IMR-90 (cell line): Measurements from ENCODE around the gene NEURL1. TPM values are rescaled to one million over a fixed set of nuclear protein-coding genes. Genes with fewer than 3 reads are reported as not detected.

ENCODE experiments used
- ATAC-seq: fragments of 200-7000 bp; cut with Tn5 transposase; 2 replicates; pipeline ENCODE4 v1.9.1; 2020; ENCODE audit warnings: low read depth, mild to moderate bottlenecking, moderate library complexity
- BruUV-seq: library from RNA; stranded (reverse); fragments of 400-500 nt; replicated peaks from 2 replicates; lab custom pipeline; 2021; lab: Mats Ljungman, UMichigan
- CTCF ChIA-PET: fragments of 300-600 bp; formaldehyde crosslinking; extraction: SDS; loops from one replicate; lab custom pipeline; 2021; ENCODE audit warnings: antibody characterized with exemption; lab: Yijun Ruan, JAX
- POLR2A ChIA-PET: fragments of 300-600 bp; sonication (Branson Sonifier 250); formaldehyde crosslinking; loops from one replicate; lab custom pipeline; 2022; ENCODE audit warnings: antibody characterized with exemption; ENCODE audit not compliant: unreplicated experiment; lab: Charles Lee
- DNase-seq: peaks from one replicate; pipeline ENCODE4 v3.0.0; 2013
- H2AFZ ChIP-seq: replicated peaks from 2 replicates; pipeline ENCODE3; 2013; ENCODE audit warnings: low read length, mild to moderate bottlenecking; ENCODE audit not compliant: poor library complexity
- H2AK5ac ChIP-seq: 2 replicates; pipeline ENCODE4 v1.6.1; 2013; ENCODE audit warnings: low read depth, low read length, inconsistent platforms
- H2AK9ac ChIP-seq: replicated peaks from 2 replicates; pipeline ENCODE3; 2013; ENCODE audit warnings: mild to moderate bottlenecking, low read depth, low read length, moderate library complexity; ENCODE audit not compliant: poor library complexity
- H2BK120ac ChIP-seq: 2 replicates; pipeline ENCODE4 v1.6.1; 2013; ENCODE audit warnings: low read depth, low read length, inconsistent platforms
- H2BK15ac ChIP-seq: 3 replicates; pipeline ENCODE4 v1.6.1; 2013; ENCODE audit warnings: low read depth, low read length, inconsistent platforms
- H2BK20ac ChIP-seq: 2 replicates; pipeline ENCODE4 v1.6.1; 2013; ENCODE audit warnings: low read depth, mild to moderate bottlenecking, inconsistent platforms, low read length, moderate library complexity
- H2BK5ac ChIP-seq: 2 replicates; pipeline ENCODE4 v1.6.1; 2013; ENCODE audit warnings: mild to moderate bottlenecking, low read depth, low read length, inconsistent platforms; ENCODE audit not compliant: poor library complexity, severe bottlenecking
- H3K14ac ChIP-seq: replicated peaks from 2 replicates; pipeline ENCODE4 v1.6.1; 2013; ENCODE audit warnings: low read depth, low read length, inconsistent platforms
- H3K18ac ChIP-seq: 2 replicates; pipeline ENCODE4 v1.6.1; 2013; ENCODE audit warnings: low read depth, low read length, control low read depth
- H3K23ac ChIP-seq: 2 replicates; pipeline ENCODE4 v1.6.1; 2013; ENCODE audit warnings: low read depth, low read length, inconsistent platforms
- H3K27ac ChIP-seq: 2 replicates; pipeline ENCODE4 v1.5.1; 2013; ENCODE audit warnings: mild to moderate bottlenecking, control low read depth, low read length; ENCODE audit not compliant: insufficient read depth
- H3K27me3 ChIP-seq: 2 replicates; pipeline ENCODE4 v1.6.1; 2013; ENCODE audit warnings: low read length; ENCODE audit not compliant: control insufficient read depth, insufficient read depth
- H3K36me3 ChIP-seq: 2 replicates; pipeline ENCODE4 v1.6.1; 2013; ENCODE audit warnings: low read length, mixed read lengths; ENCODE audit not compliant: control insufficient read depth, insufficient read depth
- H3K4ac ChIP-seq: 2 replicates; pipeline ENCODE4 v1.6.1; 2013; ENCODE audit warnings: low read depth, low read length, inconsistent platforms
- H3K4me1 ChIP-seq: 2 replicates; pipeline ENCODE4 v1.6.1; 2013; ENCODE audit warnings: low read length, mixed read lengths; ENCODE audit not compliant: control insufficient read depth, insufficient read depth
- H3K4me2 ChIP-seq: 2 replicates; pipeline ENCODE4 v1.6.1; 2013; ENCODE audit warnings: low read depth, mild to moderate bottlenecking, control low read depth, low read length, moderate library complexity
- H3K4me3 ChIP-seq: 2 replicates; pipeline ENCODE4 v1.5.1; 2013; ENCODE audit warnings: low read depth, mild to moderate bottlenecking, control low read depth, low read length, moderate library complexity; ENCODE audit not compliant: insufficient read depth
- H3K56ac ChIP-seq: 2 replicates; pipeline ENCODE4 v1.6.1; 2013; ENCODE audit warnings: low read length, inconsistent platforms; ENCODE audit not compliant: insufficient read depth; ENCODE audit errors: extremely low read depth
- H3K79me1 ChIP-seq, 2 experiments: 2 replicates each; pipeline ENCODE4 v1.6.1; 2013; ENCODE audit warnings: low read length in 2 of 2, inconsistent platforms in 1 of 2, low read depth in 1 of 2
- H3K9ac ChIP-seq: 2 replicates; pipeline ENCODE4 v1.6.1; 2013; ENCODE audit warnings: low read depth, low read length, control low read depth
- H3K9me1 ChIP-seq: 2 replicates; pipeline ENCODE4 v1.6.1; 2013; ENCODE audit warnings: low read length, inconsistent platforms; ENCODE audit not compliant: insufficient read depth
- H3K9me3 ChIP-seq: 2 replicates; pipeline ENCODE4 v1.6.1; 2013; ENCODE audit warnings: low read length; ENCODE audit not compliant: control insufficient read depth, insufficient read depth
- H4K20me1 ChIP-seq: 2 replicates; pipeline ENCODE4 v1.6.1; 2013; ENCODE audit warnings: low read length, inconsistent platforms; ENCODE audit not compliant: insufficient read depth
- H4K5ac ChIP-seq: 2 replicates; pipeline ENCODE4 v1.6.1; 2013; ENCODE audit warnings: mild to moderate bottlenecking, low read depth, low read length, control low read depth
- H4K8ac ChIP-seq, 2 experiments: 2 replicates each; pipeline ENCODE4 v1.6.1; 2013; ENCODE audit warnings: low read depth in 2 of 2, low read length in 2 of 2, control low read depth in 1 of 2, inconsistent platforms in 1 of 2
- H4K91ac ChIP-seq: 2 replicates; pipeline ENCODE4 v1.6.1; 2013; ENCODE audit warnings: low read depth, low read length, inconsistent platforms; ENCODE audit not compliant: insufficient read depth
- BHLHE40 ChIP-seq: fragments of 150-350 bp; IDR thresholded peaks from 2 replicates; pipeline ENCODE4 v1.6.1; 2016; ENCODE audit warnings: mild to moderate bottlenecking, low read depth, low read length
- CEBPB ChIP-seq: IDR thresholded peaks from 2 replicates; pipeline ENCODE4 v1.6.1; 2012; ENCODE audit warnings: low read depth, low read length, improper control_type of control experiment
- MAFK ChIP-seq: IDR thresholded peaks from 2 replicates; pipeline ENCODE4 v1.6.1; 2012; ENCODE audit warnings: low read depth, low read length, improper control_type of control experiment
- MAZ ChIP-seq: IDR thresholded peaks from 2 replicates; pipeline ENCODE4 v1.6.1; 2012; ENCODE audit warnings: low read depth, mild to moderate bottlenecking, low read length, improper control_type of control experiment, moderate library complexity, borderline replicate concordance
- SMC3 ChIP-seq: fragments of 150-350 bp; IDR thresholded peaks from 2 replicates; pipeline ENCODE4 v1.6.1; 2016; ENCODE audit warnings: low read depth, mild to moderate bottlenecking, antibody characterized with exemption, low read length, moderate library complexity
- WGBS, 2 experiments: methylation state at CpG; one replicate each; pipeline versions ENCODE4 v1.1.5 to v1.1.7; 2013; ENCODE audit warnings: missing lambda C conversion rate in 2 of 2; ENCODE audit not compliant: insufficient read length in 1 of 2; ENCODE audit errors: extremely low coverage in 2 of 2; 5-methylcytosine and 5-hydroxymethylcytosine counted together
- dilution Hi-C: fragments of 300-500 bp; cut with HindIII; formaldehyde crosslinking; loops from one replicate; pipeline ENCODE4 v1.14.3; 2018; ENCODE audit warnings: low sequenced_read_pairs; ENCODE audit not compliant: unreplicated experiment
- in situ Hi-C: fragments of 300-500 bp; cut with MboI; formaldehyde crosslinking; loops from 3 replicates; pipeline ENCODE4 v1.14.3; 2019; ENCODE audit warnings: low sequenced_read_pairs, inconsistent platforms, mixed read lengths
- intact Hi-C: fragments of 100-400 bp; cut with micrococcal nuclease; formaldehyde crosslinking; loops from 2 replicates; pipeline ENCODE4 v1.10.0; 2022
- polyA plus RNA-seq, 3 experiments: library from polyadenylated mRNA; depleted of rRNA; stranded (reverse); fragments of >200 nt; gene quantifications; 2 replicates each; pipeline ENCODE4 v1.2.3, GENCODE V29; 2012; ENCODE audit warnings: low replicate concordance in 1 of 3
- total RNA-seq: library from RNA; depleted of rRNA; stranded (reverse); fragments of >200 nt; gene quantifications from 2 replicates; pipeline ENCODE4 v1.2.3, GENCODE V29; 2012

Gene NEURL1
- total and polyA plus RNA-seq, 2 of the 4 experiments (the other 2 are of a cell fraction): 0.36 to 0.82 TPM

GRCh38 chr10:103585011-103585405 lies 91.5 kb downstream of the NEURL1 start:
- Histone ChIP-seq H3K18ac (no peak overlapping the region), H3K79me1 (no peaks in the 10 kb centered on the region), H3K4me2 (no peak overlapping the region), H2AK9ac (peak overlapping the region; percentile 50), H3K4me3 (no peak overlapping the region), H3K27me3 (peaks cover 48% of the 10 kb centered on the region), H4K20me1 (no peaks in the 10 kb centered on the region; the same call in 1 of the 2 replicates), H4K91ac (no peak overlapping the region), H3K23ac (no peak overlapping the region), H3K14ac (no peak overlapping the region), H3K9me3 (peaks cover 4% of the 10 kb centered on the region), H3K9me1 (no peaks in the 10 kb centered on the region), H2AK5ac (no peak overlapping the region), H4K8ac (no peak overlapping the region), H3K36me3 (no peaks in the 10 kb centered on the region), H2BK120ac (no peak overlapping the region), H2BK15ac (no peak overlapping the region), H4K5ac (no peak overlapping the region), H2BK20ac (no peak overlapping the region), H3K4me1 (no peaks in the 10 kb centered on the region), H3K56ac (no peak overlapping the region), H2BK5ac (no peak overlapping the region), H2AFZ (peak overlapping the region; percentile 70), H3K27ac (no peak overlapping the region), H3K9ac (no peak overlapping the region), H3K4ac (no peak overlapping the region)
- POLR2A ChIA-PET: no interaction called here
- ATAC-seq (no peak), DNase-seq (no peak)
- in situ Hi-C loops (no loop called here), dilution Hi-C loops (no loop called here), intact Hi-C loops (no loop called here)
- no TSS peak for BruUV-seq
- 80% methylated on average over 2 of the region's 32 CpGs; no CpG with 5 or more reads in 1 of the 2 experiments for WGBS, 2 experiments
- TF ChIP-seq SMC3: no peak
- TF ChIP-seq MAZ: no peak
- TF ChIP-seq MAFK: no peak
- no peak for TF ChIP-seq CEBPB
- TF ChIP-seq BHLHE40: no peak
- CTCF ChIA-PET: no interaction called here
